NCI-H345 treated with DMSO at 0.1 percent for 48 hours (cell line): ENCODE measurements around the gene NXPE2.

Experiments used
- DNase-seq: peaks from one replicate; lab custom pipeline; 2025; ENCODE audit not compliant: unreplicated experiment; lab: John Stamatoyannopoulos, UW

The NXPE2 gene

DNA sequence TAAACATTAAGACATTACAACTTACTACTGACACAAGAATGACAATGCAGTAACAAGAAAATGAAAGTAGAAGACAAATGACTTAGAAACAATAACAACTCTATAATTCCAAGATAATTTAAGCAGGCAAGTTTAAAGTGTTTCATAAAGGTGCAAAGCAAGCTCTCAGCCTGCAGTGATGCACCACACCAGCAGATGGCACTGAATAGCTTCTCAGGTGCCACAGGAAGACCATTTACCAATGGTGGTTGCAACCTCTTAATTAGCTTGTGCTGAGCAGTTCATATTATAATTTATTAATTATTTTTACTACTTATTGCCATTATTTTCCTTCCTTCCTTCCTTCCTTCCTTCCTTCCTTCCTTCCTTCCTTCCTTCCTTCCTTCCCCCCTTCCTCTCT lies 60.6 kb downstream of the NXPE2 start:
- DNase-seq, result peak; percentile 43

DNA sequence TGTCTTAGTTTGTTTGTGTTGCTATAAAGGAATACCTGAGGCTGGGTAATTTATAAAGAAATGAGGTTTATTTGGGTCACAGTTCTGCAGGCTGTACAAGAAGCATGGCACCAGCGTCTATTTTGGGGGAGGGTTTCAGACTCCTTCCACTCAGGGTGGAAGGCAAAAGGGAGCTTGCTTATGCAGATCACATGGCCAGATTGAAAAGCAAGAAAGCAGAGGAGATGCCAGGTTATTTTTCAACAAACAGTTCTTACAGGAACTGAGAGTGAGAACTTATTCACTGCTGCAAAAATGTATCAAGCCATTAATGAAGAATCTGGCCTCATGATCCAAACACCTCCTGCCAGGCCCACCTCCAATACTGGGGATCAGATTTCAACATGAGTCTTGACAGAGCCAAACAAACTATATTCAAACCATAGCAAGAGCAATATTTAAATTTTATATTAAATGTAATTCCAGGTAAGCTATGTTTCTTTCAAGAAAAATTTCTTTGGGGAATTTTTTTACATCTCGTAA lies 66.9 kb downstream of the NXPE2 start:
- DNase-seq, result no peak

DNA sequence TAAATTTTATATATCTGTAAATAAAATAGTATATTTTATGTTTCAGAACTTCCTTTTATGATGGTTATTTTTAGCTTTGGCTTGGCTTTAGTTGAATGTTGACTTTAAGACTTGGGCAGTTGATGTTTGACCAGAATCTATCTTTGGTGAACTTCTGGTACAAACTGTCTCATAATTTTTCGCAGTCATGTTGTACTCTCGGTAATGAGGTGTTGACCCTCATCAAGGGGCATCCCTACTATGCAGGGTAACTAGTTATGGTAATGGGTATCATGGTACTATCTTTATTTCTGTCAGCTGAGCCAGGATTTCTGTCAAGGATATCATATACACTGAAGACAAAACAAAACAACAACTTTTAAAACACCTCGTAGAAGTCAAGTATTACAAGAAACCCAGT lies 67.7 kb downstream of the NXPE2 start:
- DNase-seq, result no peak
